Measurements from ENCODE around the gene ERICH4. TPM values are rescaled to one million over a fixed set of nuclear protein-coding genes. Genes with fewer than 3 reads are reported as not detected.
A peak's percentile ranks its signal among the peaks of the same experiment; 100 is the strongest.

ERICH4 gene
- total RNA-seq, 6 experiments from 2014 or later: not detected

- H3K4me3 ChIP-seq: peak overlapping the region in 1 of 3 donors; percentile 40
- intact Hi-C loops (cut with DNase I): no loop called here
- H3K27ac ChIP-seq: peak overlapping the region in 1 of 3 donors; percentile 37
- no peaks in the 10 kb centered on the region for H3K27me3 ChIP-seq
- peaks cover 0 to 32% (median 9%) of the 10 kb centered on the region in 4 donors for H3K36me3 ChIP-seq
- ATAC-seq (no peak), DNase-seq (no peak)
- H3K4me1 ChIP-seq: peaks cover 0 to 4% (median 1%) of the 10 kb centered on the region in 4 donors
- no peaks in the 10 kb centered on the region for H3K9me3 ChIP-seq
- WGBS (ENCODE audit: insufficient coverage, low coverage, low lambda C conversion rate, missing lambda C conversion rate): 78% methylated on average over 12 of the region's 36 CpGs
- TF ChIP-seq, protein P1, sequence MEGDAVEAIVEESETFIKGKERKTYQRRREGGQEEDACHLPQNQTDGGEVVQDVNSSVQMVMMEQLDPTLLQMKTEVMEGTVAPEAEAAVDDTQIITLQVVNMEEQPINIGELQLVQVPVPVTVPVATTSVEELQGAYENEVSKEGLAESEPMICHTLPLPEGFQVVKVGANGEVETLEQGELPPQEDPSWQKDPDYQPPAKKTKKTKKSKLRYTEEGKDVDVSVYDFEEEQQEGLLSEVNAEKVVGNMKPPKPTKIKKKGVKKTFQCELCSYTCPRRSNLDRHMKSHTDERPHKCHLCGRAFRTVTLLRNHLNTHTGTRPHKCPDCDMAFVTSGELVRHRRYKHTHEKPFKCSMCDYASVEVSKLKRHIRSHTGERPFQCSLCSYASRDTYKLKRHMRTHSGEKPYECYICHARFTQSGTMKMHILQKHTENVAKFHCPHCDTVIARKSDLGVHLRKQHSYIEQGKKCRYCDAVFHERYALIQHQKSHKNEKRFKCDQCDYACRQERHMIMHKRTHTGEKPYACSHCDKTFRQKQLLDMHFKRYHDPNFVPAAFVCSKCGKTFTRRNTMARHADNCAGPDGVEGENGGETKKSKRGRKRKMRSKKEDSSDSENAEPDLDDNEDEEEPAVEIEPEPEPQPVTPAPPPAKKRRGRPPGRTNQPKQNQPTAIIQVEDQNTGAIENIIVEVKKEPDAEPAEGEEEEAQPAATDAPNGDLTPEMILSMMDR (IDR thresholded peaks at IDR 0.05): no peak
- TF ChIP-seq POLR2A (IDR thresholded peaks at IDR 0.05): no peak
These were observed 16.7 kb upstream of the ERICH4 start for GRCh38 chr19:41426116-41426841.

GRCh38 chr19:41426952-41427646, 15.9 kb upstream of the ERICH4 start, which contains the start of gene B3GNT8:
Gene B3GNT8 (minus strand): TSS chr19:41427374. CDS start chr19:41426778, 596 bp downstream.
- DNase-seq (peak in 2 of 3 donors; percentile 77 to 82), ATAC-seq (peak; percentile 42 to 54 (median 48))
- Histone ChIP-seq H3K9me3 (no peaks in the 10 kb centered on the region), H3K4me1 (peaks cover 0 to 12% (median 4%) of the 10 kb centered on the region in 4 donors), H3K27me3 (no peaks in the 10 kb centered on the region), H3K4me3 (peak within 1 kb of the TSS; percentile 20 to 40 (median 21)), H3K27ac (peak within 1 kb of the TSS; percentile 15 to 60 (median 37)), H3K36me3 (peaks cover 0 to 30% (median 6%) of the 10 kb centered on the region in 4 donors)
- intact Hi-C loops (cut with DNase I): no loop called here
- TF ChIP-seq, protein P1 (IDR thresholded peaks at IDR 0.05): no peak
- TF ChIP-seq POLR2A (IDR thresholded peaks at IDR 0.05): no peak
- 45% methylated on average over 16 of the region's 19 CpGs for WGBS (ENCODE audit: insufficient coverage, low coverage, low lambda C conversion rate, missing lambda C conversion rate)

- WGBS (ENCODE audit: insufficient coverage, low coverage, low lambda C conversion rate, missing lambda C conversion rate): 32% methylated on average over 17 of the region's 23 CpGs
- Histone ChIP-seq H3K27me3 (no peaks in the 10 kb centered on the region), H3K9me3 (no peaks in the 10 kb centered on the region), H3K4me1 (peaks cover 0 to 15% (median 5%) of the 10 kb centered on the region in 4 donors), H3K4me3 (peak overlapping the region in 1 of 3 donors; percentile 40), H3K36me3 (peaks cover 0 to 24% (median 2%) of the 10 kb centered on the region in 4 donors), H3K27ac (peak overlapping the region in 1 of 3 donors; percentile 37)
- intact Hi-C loops (cut with DNase I): no loop called here
- ATAC-seq (peak in 3 of 4 donors; percentile 1 to 3 (median 1)), DNase-seq (no peak)
- TF ChIP-seq, protein P1 (IDR thresholded peaks at IDR 0.05): no peak
- no peak for TF ChIP-seq POLR2A (IDR thresholded peaks at IDR 0.05)
These were observed 15.1 kb upstream of the ERICH4 start for GRCh38 chr19:41427647-41428480.

GRCh38 chr19:41428481-41428859, 14.5 kb upstream of the ERICH4 start:
- intact Hi-C loops (cut with DNase I): no loop called here
- WGBS (ENCODE audit: insufficient coverage, low coverage, low lambda C conversion rate, missing lambda C conversion rate): 33% methylated on average over 1 of the region's 1 CpG
- DNase-seq (no peak), ATAC-seq (no peak)
- Histone ChIP-seq H3K4me1 (peaks cover 0 to 15% (median 5%) of the 10 kb centered on the region in 4 donors), H3K36me3 (peaks cover 0 to 18% (median 0%) of the 10 kb centered on the region in 4 donors), H3K27ac (no peak overlapping the region), H3K9me3 (no peaks in the 10 kb centered on the region), H3K4me3 (no peak overlapping the region), H3K27me3 (no peaks in the 10 kb centered on the region)
- TF ChIP-seq, protein P1 (IDR thresholded peaks at IDR 0.05): no peak
- TF ChIP-seq POLR2A (IDR thresholded peaks at IDR 0.05): no peak
